ENCODE results near the gene LMAN1. TPM values are rescaled to one million over a fixed set of nuclear protein-coding genes. Genes with fewer than 3 reads are reported as not detected.

Gene LMAN1
- total RNA-seq, 1 experiment from 2014 or later: 40.6 TPM

- H3K9me3 Mint-ChIP-seq (ENCODE audit: unreplicated experiment): no peaks in the 10 kb centered on the region
- Histone ChIP-seq H3K27me3 (replicated peaks; ENCODE audit: control insufficient read depth, insufficient read depth, low read length) (no peaks in the 10 kb centered on the region), H3K4me1 (no peaks in the 10 kb centered on the region), H3K9me3 (no peaks in the 10 kb centered on the region), H3K4me3 (ENCODE audit: low read depth, low read length) (no peak overlapping the region), H3K36me3 (ENCODE audit: control insufficient read depth, insufficient read depth, low read length) (no peaks in the 10 kb centered on the region)
- intact Hi-C loops (cut with micrococcal nuclease; ENCODE audit: unreplicated experiment): no loop called here
- POLR2A ChIA-PET: no interaction called here
- TF ChIP-seq CTCF (IDR thresholded peaks at IDR 0.05; ENCODE audit: insufficient read depth in 1 of 2, low read depth in 1 of 2, low read length in 1 of 2, severe bottlenecking in 1 of 2, unreplicated experiment in 1 of 2): no peak
- no peak overlapping the region for H3K27ac Mint-ChIP-seq (ENCODE audit: unreplicated experiment)
- CTCF ChIA-PET: no interaction called here
- H3K27me3 Mint-ChIP-seq (ENCODE audit: insufficient read depth, unreplicated experiment): no peaks in the 10 kb centered on the region
- no peak for DNase-seq
- no peak overlapping the region for H3K4me3 Mint-ChIP-seq (ENCODE audit: unreplicated experiment)
- no TSS peak for BruUV-seq (replicated peaks)
- no peaks in the 10 kb centered on the region for H3K4me1 Mint-ChIP-seq (ENCODE audit: low read depth, unreplicated experiment)
- H3K36me3 Mint-ChIP-seq (ENCODE audit: insufficient read depth, unreplicated experiment): no peaks in the 10 kb centered on the region
Measured at GRCh38 chr18:59360381-59360780, 1.3 kb upstream of the LMAN1 start.

- ChIA-PET CTCF (no interaction called here), POLR2A (no interaction called here)
- no peak for DNase-seq
- H3K4me3 Mint-ChIP-seq (ENCODE audit: unreplicated experiment): peak overlapping the region; percentile 98
- no peaks in the 10 kb centered on the region for H3K36me3 Mint-ChIP-seq (ENCODE audit: insufficient read depth, unreplicated experiment)
- intact Hi-C loops (cut with micrococcal nuclease; ENCODE audit: unreplicated experiment): no loop called here
- BruUV-seq (replicated peaks): no TSS peak
- H3K27ac Mint-ChIP-seq (ENCODE audit: unreplicated experiment): no peak overlapping the region
- Histone ChIP-seq H3K4me3 (ENCODE audit: low read depth, low read length) (peak overlapping the region; percentile 34), H3K4me1 (no peaks in the 10 kb centered on the region), H3K36me3 (ENCODE audit: control insufficient read depth, insufficient read depth, low read length) (no peaks in the 10 kb centered on the region), H3K27me3 (replicated peaks; ENCODE audit: control insufficient read depth, insufficient read depth, low read length) (no peaks in the 10 kb centered on the region), H3K9me3 (no peaks in the 10 kb centered on the region)
- no peaks in the 10 kb centered on the region for H3K27me3 Mint-ChIP-seq (ENCODE audit: insufficient read depth, unreplicated experiment)
- TF ChIP-seq CTCF (IDR thresholded peaks at IDR 0.05; ENCODE audit: insufficient read depth in 1 of 2, low read depth in 1 of 2, low read length in 1 of 2, severe bottlenecking in 1 of 2, unreplicated experiment in 1 of 2): no peak
- no peaks in the 10 kb centered on the region for H3K4me1 Mint-ChIP-seq (ENCODE audit: low read depth, unreplicated experiment)
- H3K9me3 Mint-ChIP-seq (ENCODE audit: unreplicated experiment): no peaks in the 10 kb centered on the region
Measured at GRCh38 chr18:59359576-59359952, 499 bp upstream of the LMAN1 start.

DNA sequence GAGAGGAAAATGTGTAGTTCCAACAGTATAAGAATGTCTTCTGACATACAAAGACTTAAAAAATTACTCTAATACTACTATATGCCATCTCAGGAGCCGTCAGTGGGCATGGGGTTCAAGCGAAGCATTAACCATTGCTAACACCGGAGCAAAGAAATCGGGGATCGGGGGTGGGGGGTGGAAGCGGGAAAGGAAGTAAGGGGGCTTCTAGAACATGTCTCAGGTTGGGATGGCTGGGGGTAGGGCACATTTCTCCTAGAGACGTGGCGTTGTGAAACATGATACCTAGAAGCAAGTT, 702 bp downstream of the LMAN1 start:
- Histone ChIP-seq H3K36me3 (ENCODE audit: control insufficient read depth, insufficient read depth, low read length) (no peaks in the 10 kb centered on the region), H3K27me3 (replicated peaks; ENCODE audit: control insufficient read depth, insufficient read depth, low read length) (no peaks in the 10 kb centered on the region), H3K4me3 (ENCODE audit: low read depth, low read length) (peak overlapping the region; percentile 87), H3K9me3 (no peaks in the 10 kb centered on the region), H3K4me1 (no peaks in the 10 kb centered on the region)
- no peaks in the 10 kb centered on the region for H3K27me3 Mint-ChIP-seq (ENCODE audit: insufficient read depth, unreplicated experiment)
- ChIA-PET CTCF (no interaction called here), POLR2A (no interaction called here)
- H3K27ac Mint-ChIP-seq (ENCODE audit: unreplicated experiment): peak overlapping the region; percentile 93
- DNase-seq: no peak
- BruUV-seq (replicated peaks): no TSS peak
- peak overlapping the region; percentile 98 for H3K4me3 Mint-ChIP-seq (ENCODE audit: unreplicated experiment)
- no peaks in the 10 kb centered on the region for H3K36me3 Mint-ChIP-seq (ENCODE audit: insufficient read depth, unreplicated experiment)
- TF ChIP-seq CTCF (IDR thresholded peaks at IDR 0.05; ENCODE audit: insufficient read depth in 1 of 2, low read depth in 1 of 2, low read length in 1 of 2, severe bottlenecking in 1 of 2, unreplicated experiment in 1 of 2): no peak
- no peaks in the 10 kb centered on the region for H3K9me3 Mint-ChIP-seq (ENCODE audit: unreplicated experiment)
- intact Hi-C loops (cut with micrococcal nuclease; ENCODE audit: unreplicated experiment): no loop called here
- no peaks in the 10 kb centered on the region for H3K4me1 Mint-ChIP-seq (ENCODE audit: low read depth, unreplicated experiment)

Data from Caco-2 (cell line).